Mesendoderm (in vitro differentiated cells): Measurements from ENCODE around the gene POMGNT2. TPM values are rescaled to one million over a fixed set of nuclear protein-coding genes. Genes with fewer than 3 reads are reported as not detected.

ENCODE experiments used
- DNase-seq: peaks from one replicate; pipeline ENCODE4 v3.0.0; 2013
- H2AK5ac ChIP-seq: 2 replicates; pipeline ENCODE4 v1.6.1; 2013; ENCODE audit warnings: low read length, inconsistent platforms
- H2BK120ac ChIP-seq: 2 replicates; pipeline ENCODE4 v1.6.1; 2013; ENCODE audit warnings: low read depth, mild to moderate bottlenecking, low read length, moderate library complexity, mixed read lengths
- H2BK15ac ChIP-seq: replicated peaks from 2 replicates; pipeline ENCODE4 v1.6.1; 2013; ENCODE audit warnings: low read depth, mild to moderate bottlenecking, moderate library complexity
- H2BK5ac ChIP-seq: 2 replicates; pipeline ENCODE4 v1.6.1; 2013; ENCODE audit warnings: low read length, inconsistent platforms
- H3K18ac ChIP-seq: 2 replicates; pipeline ENCODE4 v1.6.1; 2013; ENCODE audit warnings: mild to moderate bottlenecking, low read length, mixed read lengths
- H3K23ac ChIP-seq: one replicate; pipeline ENCODE4 v1.6.1; 2013; ENCODE audit warnings: low read length
- H3K27ac ChIP-seq: 2 replicates; pipeline ENCODE4 v1.5.1; 2013; ENCODE audit warnings: low read depth, mild to moderate bottlenecking, inconsistent platforms, low read length, moderate library complexity
- H3K27me3 ChIP-seq: 2 replicates; pipeline ENCODE4 v1.6.1; 2013; ENCODE audit warnings: low read length, control low read depth, mild to moderate bottlenecking, inconsistent platforms; ENCODE audit not compliant: insufficient read depth, poor library complexity
- H3K36me3 ChIP-seq: 2 replicates; pipeline ENCODE4 v1.6.1; 2013; ENCODE audit warnings: low read length, inconsistent platforms; ENCODE audit not compliant: control insufficient read depth, insufficient read depth
- H3K4ac ChIP-seq: one replicate; pipeline ENCODE4 v1.6.1; 2013; ENCODE audit warnings: low read depth, mild to moderate bottlenecking, low read length, moderate library complexity
- H3K4me1 ChIP-seq: 2 replicates; pipeline ENCODE4 v1.6.1; 2013; ENCODE audit warnings: low read depth, low read length, inconsistent platforms; ENCODE audit not compliant: control insufficient read depth
- H3K4me2 ChIP-seq: 2 replicates; pipeline ENCODE4 v1.6.1; 2013; ENCODE audit warnings: low read length
- H3K4me3 ChIP-seq: 2 replicates; pipeline ENCODE4 v1.5.1; 2013; ENCODE audit warnings: mild to moderate bottlenecking, low read length
- H3K56ac ChIP-seq: one replicate; pipeline ENCODE4 v1.6.1; 2013; ENCODE audit warnings: low read length
- H3K79me1 ChIP-seq: 2 replicates; pipeline ENCODE4 v1.6.1; 2013; ENCODE audit warnings: low read length, inconsistent platforms
- H3K79me2 ChIP-seq: 2 replicates; pipeline ENCODE4 v1.6.1; 2013; ENCODE audit warnings: mild to moderate bottlenecking, low read length; ENCODE audit not compliant: control insufficient read depth, insufficient read depth
- H3K9ac ChIP-seq: 2 replicates; pipeline ENCODE4 v1.6.1; 2013; ENCODE audit warnings: low read length, inconsistent platforms
- H4K5ac ChIP-seq: one replicate; pipeline ENCODE4 v1.6.1; 2013; ENCODE audit warnings: low read length
- H4K8ac ChIP-seq: one replicate; pipeline ENCODE4 v1.6.1; 2013; ENCODE audit warnings: low read depth, mild to moderate bottlenecking, control low read depth, low read length, moderate library complexity
- WGBS: extraction: QIAGEN DNeasy Blood & Tissue Kit; methylation state at CpG from one replicate; pipeline ENCODE4 v1.1.7; 2013; ENCODE audit warnings: low lambda C conversion rate, missing lambda C conversion rate; ENCODE audit not compliant: insufficient coverage; ENCODE audit errors: extremely low coverage; 5-methylcytosine and 5-hydroxymethylcytosine counted together
- polyA plus RNA-seq, 2 experiments: library from polyadenylated mRNA; stranded (reverse); fragments of 200-250 nt; gene quantifications; one replicate each; pipeline ENCODE4 v1.2.3, GENCODE V29; 2013

The POMGNT2 gene
- 10.2 TPM for polyA plus RNA-seq (2013, experiment 1 of 2)
- polyA plus RNA-seq (2013, experiment 2 of 2): 10.2 TPM

DNA sequence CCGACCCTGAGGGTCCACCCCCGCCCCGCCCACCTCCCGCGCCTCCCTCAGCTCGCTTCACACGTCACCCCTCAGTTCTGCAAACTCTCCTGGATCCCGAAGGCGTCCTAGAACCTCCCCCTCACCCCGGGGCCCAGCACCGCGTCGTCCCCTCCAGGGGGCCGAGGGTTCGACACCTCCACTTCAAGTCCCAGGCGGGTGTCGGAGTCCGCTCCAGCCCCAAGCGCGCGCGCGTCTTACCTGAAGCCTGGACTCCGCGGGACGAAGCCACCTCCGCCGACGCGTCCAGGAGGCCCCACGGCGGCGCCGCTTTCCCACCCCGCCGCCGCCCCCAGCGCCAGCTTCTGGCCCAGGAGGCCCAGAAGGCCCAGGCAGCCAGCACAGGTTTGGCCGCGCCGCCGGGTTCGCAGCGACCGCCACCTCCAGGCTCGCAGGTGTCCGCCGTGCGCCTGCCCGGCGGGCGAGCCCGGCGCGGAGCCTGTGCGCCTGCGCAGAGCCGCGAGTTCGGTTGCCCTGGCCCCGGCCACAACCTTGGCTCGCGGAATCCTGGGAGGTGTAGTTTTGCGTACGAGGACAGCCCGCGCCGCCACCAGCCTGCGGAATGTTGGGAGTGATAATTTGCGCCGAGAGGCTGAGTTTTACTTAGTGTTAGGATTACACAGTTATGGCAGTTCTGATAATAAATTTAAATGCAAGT is at the start of gene POMGNT2:
Gene POMGNT2 (minus strand): TSS at position 484 of the 697 bp plus-strand sequence. CDS start 24,648 bp downstream, outside the sequence.
- H3K36me3 ChIP-seq: no peaks in the 10 kb centered on the region

DNA sequence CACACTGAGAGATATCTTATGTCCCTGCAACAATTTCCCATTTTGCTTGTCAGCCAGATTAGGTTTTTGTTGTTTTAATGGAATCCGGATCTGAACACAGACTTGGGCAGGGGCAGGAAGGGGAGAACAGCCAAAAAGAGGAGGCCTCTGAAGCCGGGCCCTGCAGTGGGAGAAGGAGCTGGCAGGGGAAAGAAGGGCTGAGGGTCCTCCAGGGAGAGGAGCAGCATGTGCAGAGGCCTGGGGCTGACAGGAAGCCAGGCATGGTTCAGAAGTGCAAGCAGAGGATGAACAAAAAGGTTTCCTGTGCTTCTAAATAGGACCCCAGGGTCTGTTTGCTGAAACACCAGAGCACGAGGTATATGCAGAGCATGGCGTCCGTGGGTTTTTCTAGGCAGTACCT is 49.1 kb upstream of the POMGNT2 start:
- no peak overlapping the region for H4K5ac ChIP-seq
- no peak overlapping the region for H2BK120ac ChIP-seq
- no peak overlapping the region for H3K56ac ChIP-seq
- no peak overlapping the region for H2BK5ac ChIP-seq
- H3K4me3 ChIP-seq: no peak overlapping the region
- no peaks in the 10 kb centered on the region for H3K79me1 ChIP-seq
- H3K79me2 ChIP-seq: no peaks in the 10 kb centered on the region
- no CpG with 5 or more reads among the region's 5 CpGs for WGBS
- no peaks in the 10 kb centered on the region for H3K36me3 ChIP-seq
- no peak overlapping the region for H3K4ac ChIP-seq
- no peak overlapping the region for H3K18ac ChIP-seq
- no peaks in the 10 kb centered on the region for H3K4me1 ChIP-seq
- H3K23ac ChIP-seq: no peak overlapping the region
- H2BK15ac ChIP-seq: no peak overlapping the region
- H3K4me2 ChIP-seq: no peak overlapping the region
- no peak overlapping the region for H3K9ac ChIP-seq
- H3K27ac ChIP-seq: no peak overlapping the region
- H2AK5ac ChIP-seq: no peak overlapping the region
- H4K8ac ChIP-seq: no peak overlapping the region
- H3K27me3 ChIP-seq: no peaks in the 10 kb centered on the region
- DNase-seq: no peak

More for the DNA sequence above, at the start of gene POMGNT2:
- no CpG with 5 or more reads among the region's 71 CpGs for WGBS
- no peaks in the 10 kb centered on the region for H3K79me1 ChIP-seq
- H2AK5ac ChIP-seq: no peak within 1 kb of the TSS
- no peak within 1 kb of the TSS for H3K4ac ChIP-seq
- H3K27me3 ChIP-seq: no peaks in the 10 kb centered on the region
- H3K9ac ChIP-seq: peak within 1 kb of the TSS; percentile 77
- no peaks in the 10 kb centered on the region for H3K4me1 ChIP-seq
- H3K4me3 ChIP-seq: peak within 1 kb of the TSS; percentile 59
- no peak within 1 kb of the TSS for H3K27ac ChIP-seq
- H3K56ac ChIP-seq: peak within 1 kb of the TSS; percentile 85
- no peak within 1 kb of the TSS for H2BK5ac ChIP-seq
- H4K8ac ChIP-seq: peak within 1 kb of the TSS; percentile 43
- peak within 1 kb of the TSS; percentile 89 for H3K18ac ChIP-seq
- H4K5ac ChIP-seq: no peak within 1 kb of the TSS
- DNase-seq: peak; percentile 92
- no peak within 1 kb of the TSS for H2BK15ac ChIP-seq
- no peak within 1 kb of the TSS for H3K23ac ChIP-seq
- H3K79me2 ChIP-seq: no peaks in the 10 kb centered on the region
- no peak within 1 kb of the TSS for H2BK120ac ChIP-seq
- H3K4me2 ChIP-seq: peak within 1 kb of the TSS; percentile 70

GRCh38 chr3:43153216-43154083 is 47.6 kb upstream of the POMGNT2 start:
- Histone ChIP-seq H3K18ac (no peak overlapping the region), H3K4me2 (no peak overlapping the region), H3K27ac (no peak overlapping the region), H3K27me3 (no peaks in the 10 kb centered on the region), H3K4ac (no peak overlapping the region), H4K5ac (no peak overlapping the region), H3K9ac (no peak overlapping the region), H3K36me3 (no peaks in the 10 kb centered on the region), H2BK15ac (no peak overlapping the region), H4K8ac (no peak overlapping the region), H3K4me1 (no peaks in the 10 kb centered on the region), H2AK5ac (no peak overlapping the region), H3K56ac (no peak overlapping the region), H2BK120ac (no peak overlapping the region), H3K79me1 (no peaks in the 10 kb centered on the region), H3K79me2 (no peaks in the 10 kb centered on the region), H3K4me3 (no peak overlapping the region), H2BK5ac (no peak overlapping the region), H3K23ac (no peak overlapping the region)
- DNase-seq: peak; percentile 53
- WGBS: no CpG with 5 or more reads among the region's 19 CpGs

- H2BK15ac ChIP-seq: no peak overlapping the region
- no peak overlapping the region for H4K8ac ChIP-seq
- no peak overlapping the region for H3K4ac ChIP-seq
- no peak overlapping the region for H3K56ac ChIP-seq
- no peaks in the 10 kb centered on the region for H3K4me1 ChIP-seq
- no peaks in the 10 kb centered on the region for H3K79me2 ChIP-seq
- no CpG with 5 or more reads among the region's 5 CpGs for WGBS
- no peak overlapping the region for H3K4me2 ChIP-seq
- no peaks in the 10 kb centered on the region for H3K27me3 ChIP-seq
- H2AK5ac ChIP-seq: no peak overlapping the region
- H3K79me1 ChIP-seq: no peaks in the 10 kb centered on the region
- no peak overlapping the region for H2BK120ac ChIP-seq
- H3K36me3 ChIP-seq: no peaks in the 10 kb centered on the region
- no peak overlapping the region for H4K5ac ChIP-seq
- H3K4me3 ChIP-seq: no peak overlapping the region
- H3K27ac ChIP-seq: no peak overlapping the region
- no peak overlapping the region for H2BK5ac ChIP-seq
- DNase-seq: no peak
- no peak overlapping the region for H3K9ac ChIP-seq
- H3K18ac ChIP-seq: no peak overlapping the region
- no peak overlapping the region for H3K23ac ChIP-seq
Measured at GRCh38 chr3:43152649-43153048, 46.8 kb upstream of the POMGNT2 start.

DNA sequence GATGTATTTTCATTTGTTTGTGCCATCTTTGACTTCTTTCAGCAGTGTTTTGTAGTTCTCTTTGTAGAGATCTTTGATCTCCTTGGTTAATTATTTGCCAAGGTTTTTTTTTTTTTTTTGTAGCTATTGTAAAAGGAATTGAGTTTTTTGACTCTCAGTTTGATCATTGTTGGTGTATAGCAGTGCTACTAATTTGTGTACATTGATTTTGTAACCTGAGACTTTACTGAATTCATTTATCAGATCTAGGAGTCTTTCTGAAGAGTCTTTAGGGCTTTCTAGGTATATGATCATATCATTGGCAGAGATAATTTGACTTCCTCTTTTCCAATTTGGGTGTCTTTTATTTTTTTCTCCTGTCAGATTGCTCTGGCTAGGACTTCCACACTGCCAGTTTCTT is 42.2 kb upstream of the POMGNT2 start:
- Histone ChIP-seq H3K27me3 (no peaks in the 10 kb centered on the region), H3K36me3 (no peaks in the 10 kb centered on the region), H3K79me2 (no peaks in the 10 kb centered on the region), H3K4ac (no peak overlapping the region), H3K9ac (no peak overlapping the region), H2BK15ac (no peak overlapping the region), H2BK120ac (no peak overlapping the region), H3K18ac (no peak overlapping the region), H3K27ac (no peak overlapping the region), H3K56ac (no peak overlapping the region), H3K23ac (no peak overlapping the region), H4K5ac (no peak overlapping the region), H3K79me1 (no peaks in the 10 kb centered on the region), H3K4me3 (no peak overlapping the region), H3K4me1 (no peaks in the 10 kb centered on the region), H4K8ac (no peak overlapping the region), H2AK5ac (no peak overlapping the region), H3K4me2 (no peak overlapping the region), H2BK5ac (no peak overlapping the region)
- DNase-seq: no peak
